Measurements from ENCODE around the gene BEND3. TPM values are rescaled to one million over a fixed set of nuclear protein-coding genes. Genes with fewer than 3 reads are reported as not detected.

Gene BEND3
- total and polyA plus RNA-seq, 2 experiments from 2014 or later, result 9.2 to 33.7 TPM

DNA sequence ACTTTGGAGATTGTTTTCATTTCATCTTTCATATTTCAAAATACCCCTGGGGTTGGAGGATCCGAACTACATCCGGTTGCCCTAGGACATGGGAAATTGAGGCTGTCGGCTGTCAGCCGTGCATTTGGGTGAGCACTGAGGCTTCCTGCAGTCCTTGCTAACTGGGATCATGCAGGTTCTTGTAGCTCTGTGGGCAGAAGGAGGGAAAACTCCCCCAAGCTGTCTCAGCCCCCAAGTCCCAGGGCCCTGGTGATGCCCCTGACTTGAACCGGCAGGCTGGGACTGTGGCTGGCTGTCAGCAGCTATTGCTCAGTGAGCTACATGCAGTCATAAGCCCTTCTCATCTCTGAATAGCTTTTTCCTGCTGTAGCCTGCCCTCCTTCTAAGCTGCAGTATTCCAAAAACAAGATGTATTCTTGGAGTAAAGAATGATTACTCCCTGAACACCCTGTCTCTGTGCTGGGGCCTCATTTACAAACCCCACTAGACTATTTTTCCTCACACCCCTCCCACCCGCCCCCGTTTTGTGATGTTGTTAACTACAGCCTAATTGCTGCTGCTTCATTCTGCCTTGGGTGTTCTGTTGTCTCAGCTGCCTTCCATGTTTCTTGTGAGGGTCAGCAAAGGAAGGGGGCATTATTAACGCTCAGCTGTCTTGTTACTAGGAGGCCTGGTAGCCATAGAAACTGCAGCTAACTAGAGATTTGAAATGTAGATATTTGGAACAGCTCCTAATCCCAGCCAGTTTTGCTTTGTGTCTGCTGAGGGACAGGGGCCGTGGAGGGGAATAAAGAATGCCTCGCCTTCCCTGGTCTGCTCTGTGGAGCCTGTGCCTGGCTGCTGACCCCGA is 69.3 kb downstream of the BEND3 start (continued):
- TF ChIP-seq, protein P1, sequence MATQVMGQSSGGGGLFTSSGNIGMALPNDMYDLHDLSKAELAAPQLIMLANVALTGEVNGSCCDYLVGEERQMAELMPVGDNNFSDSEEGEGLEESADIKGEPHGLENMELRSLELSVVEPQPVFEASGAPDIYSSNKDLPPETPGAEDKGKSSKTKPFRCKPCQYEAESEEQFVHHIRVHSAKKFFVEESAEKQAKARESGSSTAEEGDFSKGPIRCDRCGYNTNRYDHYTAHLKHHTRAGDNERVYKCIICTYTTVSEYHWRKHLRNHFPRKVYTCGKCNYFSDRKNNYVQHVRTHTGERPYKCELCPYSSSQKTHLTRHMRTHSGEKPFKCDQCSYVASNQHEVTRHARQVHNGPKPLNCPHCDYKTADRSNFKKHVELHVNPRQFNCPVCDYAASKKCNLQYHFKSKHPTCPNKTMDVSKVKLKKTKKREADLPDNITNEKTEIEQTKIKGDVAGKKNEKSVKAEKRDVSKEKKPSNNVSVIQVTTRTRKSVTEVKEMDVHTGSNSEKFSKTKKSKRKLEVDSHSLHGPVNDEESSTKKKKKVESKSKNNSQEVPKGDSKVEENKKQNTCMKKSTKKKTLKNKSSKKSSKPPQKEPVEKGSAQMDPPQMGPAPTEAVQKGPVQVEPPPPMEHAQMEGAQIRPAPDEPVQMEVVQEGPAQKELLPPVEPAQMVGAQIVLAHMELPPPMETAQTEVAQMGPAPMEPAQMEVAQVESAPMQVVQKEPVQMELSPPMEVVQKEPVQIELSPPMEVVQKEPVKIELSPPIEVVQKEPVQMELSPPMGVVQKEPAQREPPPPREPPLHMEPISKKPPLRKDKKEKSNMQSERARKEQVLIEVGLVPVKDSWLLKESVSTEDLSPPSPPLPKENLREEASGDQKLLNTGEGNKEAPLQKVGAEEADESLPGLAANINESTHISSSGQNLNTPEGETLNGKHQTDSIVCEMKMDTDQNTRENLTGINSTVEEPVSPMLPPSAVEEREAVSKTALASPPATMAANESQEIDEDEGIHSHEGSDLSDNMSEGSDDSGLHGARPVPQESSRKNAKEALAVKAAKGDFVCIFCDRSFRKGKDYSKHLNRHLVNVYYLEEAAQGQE (IDR thresholded peaks at IDR 0.05; ENCODE audit: unreplicated experiment), result no peak
- no peak for TF ChIP-seq POLR2AphosphoS5 (IDR thresholded peaks at IDR 0.05; ENCODE audit: low read depth)
- no peak for TF ChIP-seq ZNF114 (CRISPR knock-in tag; IDR thresholded peaks at IDR 0.05)
- TF ChIP-seq EZH2phosphoT487 (IDR thresholded peaks at IDR 0.05; ENCODE audit: unreplicated experiment), result no peak
- no peak for TF ChIP-seq JUNB (IDR thresholded peaks at IDR 0.05; ENCODE audit: unreplicated experiment)

DNA sequence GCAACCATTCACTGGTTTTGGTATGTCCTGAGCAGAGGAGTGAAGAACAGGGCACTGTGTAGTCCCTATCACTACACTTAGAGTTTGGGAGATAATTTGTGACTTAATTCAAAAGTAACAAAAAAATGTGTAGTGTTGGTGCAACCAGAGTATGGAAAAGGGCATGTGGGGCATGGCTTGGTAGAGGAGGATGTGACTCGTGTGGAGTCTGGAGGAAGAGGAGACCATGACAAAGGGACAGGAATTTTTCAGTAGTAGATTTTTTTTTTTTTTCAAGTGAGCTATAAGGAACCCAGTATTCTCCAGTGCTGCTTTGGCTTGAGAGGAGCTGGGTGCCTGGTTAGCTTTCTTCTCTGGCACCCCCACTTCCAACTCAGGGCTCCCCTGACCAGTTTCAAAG is 82.2 kb downstream of the BEND3 start:
- no peak overlapping the region for H3K4me3 Mint-ChIP-seq
- Histone ChIP-seq H3K4me1 (ENCODE audit: insufficient read depth) (no peaks in the 10 kb centered on the region), H3K27me3 (ENCODE audit: insufficient read depth) (no peaks in the 10 kb centered on the region), H3K4me2 (no peak overlapping the region), H3F3A (replicated peaks; ENCODE audit: low read depth) (peaks cover 10% of the 10 kb centered on the region), H3K27ac (ENCODE audit: low read depth) (no peak overlapping the region), H2AFZ (no peak overlapping the region), H3K36me3 (ENCODE audit: insufficient read depth) (no peaks in the 10 kb centered on the region), H3K4me3 (no peak overlapping the region), H3K9me2 (ENCODE audit: insufficient read depth) (no peaks in the 10 kb centered on the region; the same call in 1 of the 2 replicates), H3K79me2 (replicated peaks; ENCODE audit: insufficient read depth) (peaks cover 13% of the 10 kb centered on the region), H4K20me1 (replicated peaks; ENCODE audit: insufficient read depth) (no peaks in the 10 kb centered on the region; the same call in 1 of the 2 replicates)
- peaks cover 12% of the 10 kb centered on the region for H3K27me3 Mint-ChIP-seq (ENCODE audit: insufficient read depth, low read depth, poor library complexity)
- H3K27ac Mint-ChIP-seq, result no peak overlapping the region
- DNase-seq (ENCODE audit: low spot score) (no peak), ATAC-seq (no peak)
- TF ChIP-seq NANOG (IDR thresholded peaks at IDR 0.05; ENCODE audit: borderline replicate concordance), result no peak
- no peak for TF ChIP-seq CREB1 (CRISPR knock-in tag; IDR thresholded peaks at IDR 0.05; ENCODE audit: low read depth)
- TF ChIP-seq, protein P2, sequence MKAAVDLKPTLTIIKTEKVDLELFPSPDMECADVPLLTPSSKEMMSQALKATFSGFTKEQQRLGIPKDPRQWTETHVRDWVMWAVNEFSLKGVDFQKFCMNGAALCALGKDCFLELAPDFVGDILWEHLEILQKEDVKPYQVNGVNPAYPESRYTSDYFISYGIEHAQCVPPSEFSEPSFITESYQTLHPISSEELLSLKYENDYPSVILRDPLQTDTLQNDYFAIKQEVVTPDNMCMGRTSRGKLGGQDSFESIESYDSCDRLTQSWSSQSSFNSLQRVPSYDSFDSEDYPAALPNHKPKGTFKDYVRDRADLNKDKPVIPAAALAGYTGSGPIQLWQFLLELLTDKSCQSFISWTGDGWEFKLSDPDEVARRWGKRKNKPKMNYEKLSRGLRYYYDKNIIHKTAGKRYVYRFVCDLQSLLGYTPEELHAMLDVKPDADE (IDR thresholded peaks at IDR 0.05), result no peak
- no peak for TF ChIP-seq EZH2 (IDR thresholded peaks at IDR 0.05; ENCODE audit: low read depth, unreplicated experiment)
- H3K36me3 Mint-ChIP-seq (ENCODE audit: low read depth), result peaks cover 30% of the 10 kb centered on the region
- H3K9me3 Mint-ChIP-seq, result no peaks in the 10 kb centered on the region
- peaks cover 16% of the 10 kb centered on the region for H3K4me1 Mint-ChIP-seq

All from GM23338 (cell line).